Heart left ventricle (tissue), 16 donors: ENCODE results near the gene RSPH10B. TPM values are rescaled to one million over a fixed set of nuclear protein-coding genes. Genes with fewer than 3 reads are reported as not detected.
"Not testable (repeated sequence)": the region's sequence is repeated elsewhere in the genome, so short reads cannot be mapped to it uniquely, and the experiment has no call there.

ENCODE experiments used
- ATAC-seq, 4 donors: fragments of 200-7000 bp; cut with Tn5 transposase; one replicate each; pipeline ENCODE4 v1.9.1; 2020 to 2022; ENCODE audit warnings: moderate library complexity in 4 of 4, mild to moderate bottlenecking in 3 of 4, moderate number of reproducible peaks in 1 of 4
- DNase-seq, 5 donors: peaks; one replicate each; pipeline ENCODE4 v3.0.0-alpha.2; 2020
- H3K27ac ChIP-seq, 12 donors: fragments of 200-600 bp; sonication (generic) in 4 of 12; one replicate each; pipeline versions ENCODE4 v1.5.0 to v1.8.0; 2016 to 2022; ENCODE audit warnings: mild to moderate bottlenecking in 2 of 12
- H3K27me3 ChIP-seq, 9 donors: fragments of 200-600 bp; sonication (generic) in 2 of 9; one replicate each; pipeline versions ENCODE4 v1.5.1 to v1.8.0; 2016 to 2022; ENCODE audit warnings: mild to moderate bottlenecking in 3 of 9
- H3K36me3 ChIP-seq, 9 donors: fragments of 200-600 bp; sonication (generic) in 2 of 9; one replicate each; pipeline versions ENCODE4 v1.5.0 to v1.8.0; 2018 to 2022; ENCODE audit warnings: mild to moderate bottlenecking in 2 of 9
- H3K4me1 ChIP-seq, 12 donors: fragments of 200-600 bp; sonication (generic) in 4 of 12; one replicate each; pipeline versions ENCODE4 v1.5.0 to v1.8.0; 2016 to 2022; ENCODE audit warnings: mild to moderate bottlenecking in 3 of 12
- H3K4me3 ChIP-seq, 12 donors: fragments of 200-600 bp; sonication (generic) in 4 of 12; one replicate each; pipeline versions ENCODE4 v1.5.0 to v1.8.0; 2017 to 2022; ENCODE audit warnings: mild to moderate bottlenecking in 9 of 12, moderate library complexity in 4 of 12
- H3K9me3 ChIP-seq, 12 donors: fragments of 200-600 bp; sonication (generic) in 4 of 12; one replicate each; pipeline versions ENCODE4 v1.5.0 to v1.8.0; 2016 to 2022; ENCODE audit warnings: mild to moderate bottlenecking in 1 of 12
- WGBS, 4 donors: extraction: QIAGEN DNeasy Blood & Tissue Kit in 2 of 4; methylation state at CpG; one replicate each; pipeline versions ENCODE4 v1.1.5 to v1.1.7; 2013 to 2018; 5-methylcytosine and 5-hydroxymethylcytosine counted together
- intact Hi-C, 10 donors: fragments of 100-400 bp; cut with DNase I; formaldehyde crosslinking; loops; one replicate each; pipeline versions ENCODE4 v1.11.1 to v1.14.2; 2022
- polyA plus RNA-seq, 2 donors: library from polyadenylated mRNA; stranded (reverse); fragments of 200-250 nt; gene quantifications; one replicate each; pipeline ENCODE4 v1.2.3, GENCODE V29; 2013
- total RNA-seq, 9 donors: library from RNA; depleted of rRNA in 2 of 9; stranded (reverse); fragments of >200 nt in 2 of 9; fragmentation: NEBNext Ultra II Directional in 3 of 9; extraction: Animal tissue kit (Norgen Biotek cat#: 25700) in 3 of 9; gene quantifications; one replicate each; pipeline versions ENCODE4 v1.1.0 to v1.2.4, GENCODE V29; 2016 to 2023
- donor health status: ischemic (EF 13 %, LVEDD 7.1; RV severe dilation, severe dysfunction).
- donor health status: healthy with polysubstance abuse.
- donor health status: DM: no; HTN: yes; CAD: no.
- donor health status: DM: no; HTN: no; CAD: no.
- donor health status: ischemic (EF 25% LVEDD 6.9; RV normal size, moderate dysfunction).
- donor health status: ischemic (EF 25% LVEDD 5.7; RV mildly dilated, moderate dysfunction).
- donor health status: healthy.
- donor health status: DM: yes; HTN: yes; CAD: no.
- donor health status: ischemic (EF 35%, LVEDD 5.7; RV mildly dilated, moderate dysfunction).
- donor health status: nonischemic (EF 11% LVEDD 7.7; RV severe dilation, severe dysfunction).
- donor health status: DM: yes; HTN: yes; CAD: no.
- donor health status: PGD.
- donor health status: ischemic (EF 29% LVEDD 5.4; RV normal size, mild dysfunction).
- donor health status: nonischemic (EF 23%, LVEDD 6.1; RV moderate dilation, normal function).

RSPH10B gene
- total and polyA plus RNA-seq, 11 donors: 0.03 to 0.80 TPM; not detected in 9

GRCh38 chr7:5931905-5932644 lies 38.4 kb downstream of the RSPH10B start:
- H3K9me3 ChIP-seq, H3K27me3 ChIP-seq, H3K4me3 ChIP-seq, intact Hi-C loops, H3K4me1 ChIP-seq, H3K27ac ChIP-seq, DNase-seq, H3K36me3 ChIP-seq: not testable (repeated sequence)
- ATAC-seq: peak in 3 of 4 donors; percentile 50 to 71 (median 61)
- 54 to 86% (median 67%) methylated on average over 2 to 7 of the region's 13 CpGs for WGBS, 4 donors

- H3K27me3 ChIP-seq, intact Hi-C loops, H3K27ac ChIP-seq, H3K36me3 ChIP-seq, H3K4me3 ChIP-seq, H3K9me3 ChIP-seq, H3K4me1 ChIP-seq: not testable (repeated sequence)
- DNase-seq (peak in 2 of 5 donors; percentile 31 to 60), ATAC-seq (peak in 1 of 4 donors; percentile 13)
- 96 to 98% (median 98%) methylated on average over 13 to 14 of the region's 14 CpGs for WGBS, 4 donors
Observed at GRCh38 chr7:5931250-5931649, 39.2 kb downstream of the RSPH10B start.

GRCh38 chr7:5930290-5930689 lies 40.2 kb downstream of the RSPH10B start:
- intact Hi-C loops: not testable (repeated sequence)

GRCh38 chr7:5926263-5926870 lies 44.1 kb downstream of the RSPH10B start:
- WGBS, 4 donors: 90 to 100% methylated on average over 1 to 2 of the region's 13 CpGs; no CpG with 5 or more reads in 2 of the 4 donors
- ATAC-seq: peak in 1 of 4 donors; percentile 12
- intact Hi-C loops: not testable (repeated sequence)

More at GRCh38 chr7:5930290-5930689, 40.2 kb downstream of the RSPH10B start:
- H3K9me3 ChIP-seq, H3K27ac ChIP-seq, H3K4me3 ChIP-seq, H3K36me3 ChIP-seq, H3K27me3 ChIP-seq, DNase-seq, H3K4me1 ChIP-seq: not testable (repeated sequence)
- WGBS, 4 donors: 60% methylated on average over 2 of the region's 10 CpGs; no CpG with 5 or more reads in 3 of the 4 donors
- ATAC-seq: peak in 2 of 4 donors; percentile 24 to 38

GRCh38 chr7:5924630-5925029 lies 45.9 kb downstream of the RSPH10B start:
- intact Hi-C loops: not testable (repeated sequence)
- H3K36me3 ChIP-seq: peaks cover 0 to 12% (median 0%) of the 10 kb centered on the region in 9 donors
- no CpG with 5 or more reads among the region's 12 CpGs for WGBS, 4 donors

More at GRCh38 chr7:5926263-5926870, 44.1 kb downstream of the RSPH10B start:
- not testable (repeated sequence) for H3K4me1 ChIP-seq, DNase-seq, H3K9me3 ChIP-seq, H3K27ac ChIP-seq, H3K27me3 ChIP-seq, H3K36me3 ChIP-seq, H3K4me3 ChIP-seq

GRCh38 chr7:5924180-5924579 lies 46.3 kb downstream of the RSPH10B start:
- peaks cover 0 to 13% (median 0%) of the 10 kb centered on the region in 9 donors for H3K36me3 ChIP-seq
- H3K27me3 ChIP-seq, DNase-seq, H3K9me3 ChIP-seq, ATAC-seq, intact Hi-C loops, H3K27ac ChIP-seq, H3K4me1 ChIP-seq, H3K4me3 ChIP-seq: not testable (repeated sequence)
- WGBS, 4 donors: 92 to 100% (median 100%) methylated on average over 1 to 2 of the region's 2 CpGs; no CpG with 5 or more reads in 1 of the 4 donors

More at GRCh38 chr7:5924630-5925029, 45.9 kb downstream of the RSPH10B start:
- not testable (repeated sequence) for DNase-seq, H3K9me3 ChIP-seq, ATAC-seq, H3K27me3 ChIP-seq, H3K4me1 ChIP-seq, H3K27ac ChIP-seq, H3K4me3 ChIP-seq

GRCh38 chr7:5916529-5916928 lies 54.0 kb downstream of the RSPH10B start:
- H3K9me3 ChIP-seq, DNase-seq, H3K27me3 ChIP-seq, ATAC-seq, H3K27ac ChIP-seq, H3K4me3 ChIP-seq, H3K4me1 ChIP-seq, intact Hi-C loops: not testable (repeated sequence)
- peaks cover 0 to 18% (median 4%) of the 10 kb centered on the region in 9 donors for H3K36me3 ChIP-seq
- WGBS, 4 donors: 78 to 92% (median 86%) methylated on average over 2 to 5 of the region's 6 CpGs

- ATAC-seq, intact Hi-C loops, H3K4me1 ChIP-seq, H3K4me3 ChIP-seq, H3K27me3 ChIP-seq, DNase-seq, H3K27ac ChIP-seq, H3K9me3 ChIP-seq: not testable (repeated sequence)
- H3K36me3 ChIP-seq: peaks cover 0 to 51% (median 33%) of the 10 kb centered on the region in 9 donors
- 78 to 89% (median 82%) methylated on average over 6 of the region's 6 CpGs for WGBS, 4 donors
Observed at GRCh38 chr7:5908835-5909234, 61.7 kb downstream of the RSPH10B start.

GRCh38 chr7:5904726-5905125 lies 65.8 kb downstream of the RSPH10B start:
- H3K27ac ChIP-seq, H3K27me3 ChIP-seq, ATAC-seq, DNase-seq, H3K4me1 ChIP-seq, H3K4me3 ChIP-seq, H3K9me3 ChIP-seq, intact Hi-C loops: not testable (repeated sequence)
- 90 to 99% (median 96%) methylated on average over 5 of the region's 5 CpGs for WGBS, 4 donors
- peaks cover 0 to 56% (median 30%) of the 10 kb centered on the region in 9 donors for H3K36me3 ChIP-seq

- 95 to 98% (median 96%) methylated on average over 6 of the region's 6 CpGs for WGBS, 4 donors
- peaks cover 0 to 49% (median 26%) of the 10 kb centered on the region in 9 donors for H3K36me3 ChIP-seq
Observed at GRCh38 chr7:5903002-5903401, 67.5 kb downstream of the RSPH10B start.

More at GRCh38 chr7:5903002-5903401, 67.5 kb downstream of the RSPH10B start:
- H3K27me3 ChIP-seq, H3K4me1 ChIP-seq, intact Hi-C loops, ATAC-seq, H3K9me3 ChIP-seq, H3K4me3 ChIP-seq, DNase-seq, H3K27ac ChIP-seq: not testable (repeated sequence)
